GM23338 (cell line): ENCODE data around the gene RAMP3. TPM values are rescaled to one million over a fixed set of nuclear protein-coding genes. Genes with fewer than 3 reads are reported as not detected.

Experiments
- ATAC-seq: fragments of 200-7000 bp; cut with Tn5 transposase; 3 replicates; pipeline ENCODE4 v1.9.1; 2020
- DNase-seq: peaks from one replicate; pipeline ENCODE4 v3.0.0-alpha.2; 2015; ENCODE audit warnings: low spot score
- H2AFZ ChIP-seq: fragments of 200-600 bp; sonication (generic); 2 replicates; pipeline ENCODE4 v1.8.0; 2016; ENCODE audit warnings: antibody characterized with exemption, mild to moderate bottlenecking, moderate library complexity
- H3F3A ChIP-seq: fragments of 200-600 bp; sonication (generic); replicated peaks from 2 replicates; pipeline ENCODE4 v1.8.0; 2017; ENCODE audit warnings: antibody characterized with exemption, mixed run types, low read depth
- H3K27ac ChIP-seq: fragments of 200-600 bp; sonication (generic); 2 replicates; pipeline ENCODE4 v1.6.1; 2016; ENCODE audit warnings: low read depth
- H3K27me3 ChIP-seq: fragments of 200-600 bp; sonication (generic); 2 replicates; pipeline ENCODE4 v1.8.0; 2016; ENCODE audit warnings: mild to moderate bottlenecking, mixed run types, moderate library complexity; ENCODE audit not compliant: insufficient read depth
- H3K36me3 ChIP-seq: fragments of 200-600 bp; sonication (generic); 2 replicates; pipeline ENCODE4 v1.8.0; 2016; ENCODE audit warnings: mild to moderate bottlenecking; ENCODE audit not compliant: insufficient read depth
- H3K4me1 ChIP-seq: fragments of 200-600 bp; sonication (generic); 2 replicates; pipeline ENCODE4 v1.8.0; 2016; ENCODE audit warnings: mild to moderate bottlenecking, moderate library complexity; ENCODE audit not compliant: insufficient read depth
- H3K4me2 ChIP-seq: fragments of 200-600 bp; sonication (generic); 2 replicates; pipeline ENCODE4 v1.7.1; 2017; ENCODE audit warnings: mixed run types
- H3K4me3 ChIP-seq: fragments of 200-600 bp; sonication (generic); 2 replicates; pipeline ENCODE4 v1.6.1; 2016; ENCODE audit warnings: mixed run types
- H3K79me2 ChIP-seq: fragments of 200-600 bp; sonication (generic); replicated peaks from 2 replicates; pipeline ENCODE4 v1.8.0; 2017; ENCODE audit warnings: mild to moderate bottlenecking; ENCODE audit not compliant: insufficient read depth
- H3K9me2 ChIP-seq: fragments of 200-600 bp; sonication (generic); 2 replicates; pipeline ENCODE4 v1.8.0; 2017; ENCODE audit not compliant: insufficient read depth
- H4K20me1 ChIP-seq: fragments of 200-600 bp; sonication (generic); replicated peaks from 2 replicates; pipeline ENCODE4 v1.8.0; 2017; ENCODE audit warnings: mild to moderate bottlenecking; ENCODE audit not compliant: insufficient read depth
- H3K27ac Mint-ChIP-seq: 2 replicates; pipeline ENCODE4 v1.8.0; 2020; ENCODE audit warnings: inconsistent platforms, mild to moderate bottlenecking, moderate library complexity, mixed read lengths
- H3K27me3 Mint-ChIP-seq: 3 replicates; pipeline ENCODE4 v1.8.0; 2022; ENCODE audit warnings: low read depth, mild to moderate bottlenecking, moderate library complexity, mixed read lengths, inconsistent platforms; ENCODE audit not compliant: insufficient read depth, poor library complexity
- H3K36me3 Mint-ChIP-seq: 3 replicates; pipeline ENCODE4 v1.8.0; 2021; ENCODE audit warnings: low read depth, mild to moderate bottlenecking, inconsistent platforms, moderate library complexity, mixed read lengths
- H3K4me1 Mint-ChIP-seq: 3 replicates; pipeline ENCODE4 v1.8.0; 2020; ENCODE audit warnings: mild to moderate bottlenecking, inconsistent platforms, mixed read lengths
- H3K4me3 Mint-ChIP-seq: 3 replicates; pipeline ENCODE4 v1.8.0; 2021; ENCODE audit warnings: moderate library complexity, mild to moderate bottlenecking, inconsistent platforms, mixed read lengths
- H3K9me3 Mint-ChIP-seq: 3 replicates; pipeline ENCODE4 v1.8.0; 2020; ENCODE audit warnings: moderate library complexity, mild to moderate bottlenecking, inconsistent platforms, mixed read lengths
- CREB1 ChIP-seq: fragments of 250-450 bp; sonication (Bioruptor Pico); IDR thresholded peaks from 2 replicates; pipeline ENCODE4 v1.5.0; 2020; ENCODE audit warnings: low read depth, mild to moderate bottlenecking, moderate library complexity
- EZH2 ChIP-seq: fragments of 200-600 bp; sonication (generic); IDR thresholded peaks from one replicate; pipeline ENCODE4 v1.8.0; 2017; ENCODE audit warnings: antibody characterized with exemption, mild to moderate bottlenecking, low read depth; ENCODE audit not compliant: unreplicated experiment
- EZH2phosphoT487 ChIP-seq: fragments of 200-600 bp; sonication (generic); IDR thresholded peaks from one replicate; pipeline ENCODE4 v1.8.1; 2018; ENCODE audit warnings: antibody characterized with exemption; ENCODE audit not compliant: unreplicated experiment
- JUNB ChIP-seq: IDR thresholded peaks from one replicate; pipeline ENCODE4 v1.6.1; 2016; ENCODE audit warnings: antibody characterized with exemption; ENCODE audit not compliant: unreplicated experiment
- NANOG ChIP-seq: IDR thresholded peaks from 2 replicates; pipeline ENCODE4 v1.6.1; 2016; ENCODE audit warnings: antibody characterized with exemption, borderline replicate concordance
- POLR2AphosphoS5 ChIP-seq: IDR thresholded peaks from 2 replicates; pipeline ENCODE4 v1.6.1; 2016; ENCODE audit warnings: antibody characterized with exemption, low read depth
- STAT1 ChIP-seq: IDR thresholded peaks from one replicate; pipeline ENCODE4 v1.6.1; 2016; ENCODE audit warnings: antibody characterized with exemption; ENCODE audit not compliant: unreplicated experiment
- ZNF114 ChIP-seq: fragments of 250-450 bp; sonication (Bioruptor Pico); IDR thresholded peaks from 2 replicates; pipeline ENCODE4 v1.5.0; 2020; ENCODE audit warnings: mild to moderate bottlenecking, moderate library complexity
- ZNF331 ChIP-seq: fragments of 250-450 bp; sonication (Bioruptor Pico); IDR thresholded peaks from 2 replicates; pipeline ENCODE4 v1.5.0; 2020; ENCODE audit warnings: low read depth, mild to moderate bottlenecking, moderate library complexity
- polyA plus RNA-seq: library from polyadenylated mRNA; unstranded; fragments of >200 nt; fragmentation: Nextera tagmentation; extraction: Ambion mirVana; gene quantifications from 2 replicates; pipeline ENCODE4 v1.2.1, GENCODE V29; 2016
- total RNA-seq: library from RNA; depleted of rRNA; stranded (reverse); fragments of >200 nt; shearing (Covaris generic); gene quantifications from 2 replicates; pipeline ENCODE4 v1.2.3, GENCODE V29; 2014
- TF ChIP-seq, protein P1 (sequence below): IDR thresholded peaks from 2 replicates; pipeline ENCODE4 v1.6.1; 2016; ENCODE audit warnings: antibody characterized with exemption
- TF ChIP-seq, protein P2 (sequence below), 2 experiments: fragments of 200-600 bp in 1 of 2; sonication (generic) in 1 of 2; conservative IDR thresholded peaks; 2 replicates each; pipeline versions ENCODE4 v1.5.1 to v1.6.1; 2016 to 2017; ENCODE audit warnings: antibody characterized with exemption in 2 of 2, low read depth in 2 of 2, mild to moderate bottlenecking in 2 of 2, moderate library complexity in 1 of 2
- TF ChIP-seq, protein P3 (sequence below): IDR thresholded peaks from one replicate; pipeline ENCODE4 v1.6.1; 2018; ENCODE audit warnings: antibody characterized with exemption; ENCODE audit not compliant: unreplicated experiment

The RAMP3 gene
- total and polyA plus RNA-seq, 2 experiments from 2014 or later: 1.1 to 4.6 TPM

DNA sequence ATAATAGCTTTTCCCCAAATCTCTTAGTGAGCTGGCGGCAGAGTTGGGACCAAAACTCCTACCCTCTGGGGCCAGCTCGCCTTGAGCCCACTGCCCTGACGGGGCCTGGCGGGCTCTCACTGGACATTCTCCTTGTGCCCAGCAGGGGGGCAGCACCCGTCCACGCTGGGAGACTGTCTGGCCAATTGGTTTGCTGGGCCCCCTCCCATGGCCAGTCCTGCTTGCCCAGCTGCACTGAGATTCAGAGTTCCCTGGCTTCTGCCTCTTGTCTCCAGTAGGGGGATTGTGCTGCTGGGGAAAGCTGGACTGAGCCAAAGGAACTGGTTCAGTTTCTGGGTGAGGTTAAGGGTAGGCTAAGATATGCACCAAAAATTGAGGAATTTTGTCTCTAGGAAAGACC lies 59.8 kb downstream of the RAMP3 start:
- Mint-ChIP-seq H3K27me3 (peaks cover 6% of the 10 kb centered on the region), H3K4me1 (peaks cover 21% of the 10 kb centered on the region), H3K9me3 (no peaks in the 10 kb centered on the region), H3K27ac (no peak overlapping the region), H3K4me3 (no peak overlapping the region), H3K36me3 (no peaks in the 10 kb centered on the region)
- H3K4me1 ChIP-seq: peaks cover 3% of the 10 kb centered on the region
- ATAC-seq (no peak), DNase-seq (no peak)
- TF ChIP-seq EZH2 (no peak), NANOG (no peak), ZNF114 (CRISPR knock-in tag) (no peak), POLR2AphosphoS5 (no peak), CREB1 (no peak), EZH2phosphoT487 (no peak)
- TF ChIP-seq, protein P1, sequence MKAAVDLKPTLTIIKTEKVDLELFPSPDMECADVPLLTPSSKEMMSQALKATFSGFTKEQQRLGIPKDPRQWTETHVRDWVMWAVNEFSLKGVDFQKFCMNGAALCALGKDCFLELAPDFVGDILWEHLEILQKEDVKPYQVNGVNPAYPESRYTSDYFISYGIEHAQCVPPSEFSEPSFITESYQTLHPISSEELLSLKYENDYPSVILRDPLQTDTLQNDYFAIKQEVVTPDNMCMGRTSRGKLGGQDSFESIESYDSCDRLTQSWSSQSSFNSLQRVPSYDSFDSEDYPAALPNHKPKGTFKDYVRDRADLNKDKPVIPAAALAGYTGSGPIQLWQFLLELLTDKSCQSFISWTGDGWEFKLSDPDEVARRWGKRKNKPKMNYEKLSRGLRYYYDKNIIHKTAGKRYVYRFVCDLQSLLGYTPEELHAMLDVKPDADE: no peak
- TF ChIP-seq, protein P2, sequence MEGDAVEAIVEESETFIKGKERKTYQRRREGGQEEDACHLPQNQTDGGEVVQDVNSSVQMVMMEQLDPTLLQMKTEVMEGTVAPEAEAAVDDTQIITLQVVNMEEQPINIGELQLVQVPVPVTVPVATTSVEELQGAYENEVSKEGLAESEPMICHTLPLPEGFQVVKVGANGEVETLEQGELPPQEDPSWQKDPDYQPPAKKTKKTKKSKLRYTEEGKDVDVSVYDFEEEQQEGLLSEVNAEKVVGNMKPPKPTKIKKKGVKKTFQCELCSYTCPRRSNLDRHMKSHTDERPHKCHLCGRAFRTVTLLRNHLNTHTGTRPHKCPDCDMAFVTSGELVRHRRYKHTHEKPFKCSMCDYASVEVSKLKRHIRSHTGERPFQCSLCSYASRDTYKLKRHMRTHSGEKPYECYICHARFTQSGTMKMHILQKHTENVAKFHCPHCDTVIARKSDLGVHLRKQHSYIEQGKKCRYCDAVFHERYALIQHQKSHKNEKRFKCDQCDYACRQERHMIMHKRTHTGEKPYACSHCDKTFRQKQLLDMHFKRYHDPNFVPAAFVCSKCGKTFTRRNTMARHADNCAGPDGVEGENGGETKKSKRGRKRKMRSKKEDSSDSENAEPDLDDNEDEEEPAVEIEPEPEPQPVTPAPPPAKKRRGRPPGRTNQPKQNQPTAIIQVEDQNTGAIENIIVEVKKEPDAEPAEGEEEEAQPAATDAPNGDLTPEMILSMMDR (conservative IDR thresholded peaks at IDR 0.05; ENCODE audit: low read depth in 2 of 2): no peak; a peak in 1 of 4 replicates
- H3K79me2 ChIP-seq: no peaks in the 10 kb centered on the region
- no peaks in the 10 kb centered on the region for H4K20me1 ChIP-seq
- no peak overlapping the region for H2AFZ ChIP-seq
- H3F3A ChIP-seq: no peaks in the 10 kb centered on the region
- no peak overlapping the region for H3K4me2 ChIP-seq
- no peaks in the 10 kb centered on the region for H3K27me3 ChIP-seq
- H3K9me2 ChIP-seq: no peaks in the 10 kb centered on the region
- H3K36me3 ChIP-seq: no peaks in the 10 kb centered on the region
- H3K4me3 ChIP-seq: no peak overlapping the region
- H3K27ac ChIP-seq: no peak overlapping the region

DNA sequence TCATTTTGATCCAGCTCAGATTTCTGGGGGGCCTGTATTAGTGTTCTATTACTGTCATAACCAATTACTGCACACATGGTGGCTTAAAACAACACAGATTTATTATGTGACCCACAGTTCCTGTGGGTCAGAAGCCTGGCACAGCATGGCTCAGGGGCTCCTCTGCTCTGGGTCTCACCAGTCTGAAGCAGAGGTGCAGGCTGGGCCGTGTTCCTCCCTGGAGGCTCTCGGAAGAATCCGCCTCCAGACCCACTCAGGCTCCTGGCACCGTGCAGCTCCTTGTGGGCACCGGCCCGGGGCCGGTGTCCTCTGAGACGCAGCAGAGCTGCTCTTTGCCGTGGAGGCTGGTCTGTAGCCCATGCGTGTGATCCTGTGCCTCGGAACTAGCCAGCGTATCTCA lies 61.5 kb downstream of the RAMP3 start:
- DNase-seq: no peak
- peaks cover 6% of the 10 kb centered on the region for H3K27me3 Mint-ChIP-seq
- TF ChIP-seq JUNB: no peak
- TF ChIP-seq, protein P2 (conservative IDR thresholded peaks at IDR 0.05; ENCODE audit: low read depth in 2 of 2): no peak
- TF ChIP-seq EZH2: no peak
- TF ChIP-seq NANOG: no peak
- no peak for TF ChIP-seq EZH2phosphoT487
- TF ChIP-seq CREB1: no peak
- TF ChIP-seq POLR2AphosphoS5: no peak
- TF ChIP-seq, protein P1: no peak
- TF ChIP-seq ZNF331 (CRISPR knock-in tag): no peak
- no peak for TF ChIP-seq STAT1
- TF ChIP-seq, protein P3, sequence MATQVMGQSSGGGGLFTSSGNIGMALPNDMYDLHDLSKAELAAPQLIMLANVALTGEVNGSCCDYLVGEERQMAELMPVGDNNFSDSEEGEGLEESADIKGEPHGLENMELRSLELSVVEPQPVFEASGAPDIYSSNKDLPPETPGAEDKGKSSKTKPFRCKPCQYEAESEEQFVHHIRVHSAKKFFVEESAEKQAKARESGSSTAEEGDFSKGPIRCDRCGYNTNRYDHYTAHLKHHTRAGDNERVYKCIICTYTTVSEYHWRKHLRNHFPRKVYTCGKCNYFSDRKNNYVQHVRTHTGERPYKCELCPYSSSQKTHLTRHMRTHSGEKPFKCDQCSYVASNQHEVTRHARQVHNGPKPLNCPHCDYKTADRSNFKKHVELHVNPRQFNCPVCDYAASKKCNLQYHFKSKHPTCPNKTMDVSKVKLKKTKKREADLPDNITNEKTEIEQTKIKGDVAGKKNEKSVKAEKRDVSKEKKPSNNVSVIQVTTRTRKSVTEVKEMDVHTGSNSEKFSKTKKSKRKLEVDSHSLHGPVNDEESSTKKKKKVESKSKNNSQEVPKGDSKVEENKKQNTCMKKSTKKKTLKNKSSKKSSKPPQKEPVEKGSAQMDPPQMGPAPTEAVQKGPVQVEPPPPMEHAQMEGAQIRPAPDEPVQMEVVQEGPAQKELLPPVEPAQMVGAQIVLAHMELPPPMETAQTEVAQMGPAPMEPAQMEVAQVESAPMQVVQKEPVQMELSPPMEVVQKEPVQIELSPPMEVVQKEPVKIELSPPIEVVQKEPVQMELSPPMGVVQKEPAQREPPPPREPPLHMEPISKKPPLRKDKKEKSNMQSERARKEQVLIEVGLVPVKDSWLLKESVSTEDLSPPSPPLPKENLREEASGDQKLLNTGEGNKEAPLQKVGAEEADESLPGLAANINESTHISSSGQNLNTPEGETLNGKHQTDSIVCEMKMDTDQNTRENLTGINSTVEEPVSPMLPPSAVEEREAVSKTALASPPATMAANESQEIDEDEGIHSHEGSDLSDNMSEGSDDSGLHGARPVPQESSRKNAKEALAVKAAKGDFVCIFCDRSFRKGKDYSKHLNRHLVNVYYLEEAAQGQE: no peak

More for the DNA sequence above, 61.5 kb downstream of the RAMP3 start:
- peaks cover 3% of the 10 kb centered on the region for H3K4me1 ChIP-seq
- no peaks in the 10 kb centered on the region for H3K9me2 ChIP-seq
- no peaks in the 10 kb centered on the region for H3K36me3 Mint-ChIP-seq
- H3K27ac ChIP-seq: no peak overlapping the region
- no peaks in the 10 kb centered on the region for H3K36me3 ChIP-seq
- no peak overlapping the region for H3K27ac Mint-ChIP-seq
- H3K9me3 Mint-ChIP-seq: no peaks in the 10 kb centered on the region
- ATAC-seq: peak; percentile 27; the same call in 2 of the 3 replicates
- H3K79me2 ChIP-seq: no peaks in the 10 kb centered on the region
- no peak overlapping the region; the same call in 1 of the 2 replicates for H2AFZ ChIP-seq
- no peak overlapping the region for H3K4me2 ChIP-seq
- H4K20me1 ChIP-seq: no peaks in the 10 kb centered on the region
- H3K4me1 Mint-ChIP-seq: peaks cover 21% of the 10 kb centered on the region
- H3F3A ChIP-seq: no peaks in the 10 kb centered on the region
- H3K4me3 Mint-ChIP-seq: no peak overlapping the region
- H3K27me3 ChIP-seq: no peaks in the 10 kb centered on the region
- no peak overlapping the region for H3K4me3 ChIP-seq
